ENCODE data around the gene NRSN1.

DNA sequence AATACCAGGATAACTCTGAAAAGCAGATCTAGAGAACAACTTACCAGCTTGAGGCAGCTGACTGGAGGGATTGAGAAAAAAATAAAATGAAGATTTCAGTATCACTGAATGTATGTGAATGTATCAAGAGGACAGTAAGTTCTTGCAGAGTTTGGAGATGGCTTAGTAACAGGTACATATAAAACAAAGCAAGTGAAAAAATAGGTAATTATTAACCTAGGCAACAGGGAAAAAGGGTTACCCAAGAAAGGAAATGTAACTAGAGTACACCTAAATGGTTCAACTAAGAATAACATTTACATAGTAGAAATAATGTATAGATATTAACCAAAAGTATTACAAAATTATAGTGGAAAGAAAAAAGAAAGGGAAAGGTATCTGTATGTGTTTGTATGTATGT lies 67.3 kb downstream of the NRSN1 start:
- TF ChIP-seq, protein P1, sequence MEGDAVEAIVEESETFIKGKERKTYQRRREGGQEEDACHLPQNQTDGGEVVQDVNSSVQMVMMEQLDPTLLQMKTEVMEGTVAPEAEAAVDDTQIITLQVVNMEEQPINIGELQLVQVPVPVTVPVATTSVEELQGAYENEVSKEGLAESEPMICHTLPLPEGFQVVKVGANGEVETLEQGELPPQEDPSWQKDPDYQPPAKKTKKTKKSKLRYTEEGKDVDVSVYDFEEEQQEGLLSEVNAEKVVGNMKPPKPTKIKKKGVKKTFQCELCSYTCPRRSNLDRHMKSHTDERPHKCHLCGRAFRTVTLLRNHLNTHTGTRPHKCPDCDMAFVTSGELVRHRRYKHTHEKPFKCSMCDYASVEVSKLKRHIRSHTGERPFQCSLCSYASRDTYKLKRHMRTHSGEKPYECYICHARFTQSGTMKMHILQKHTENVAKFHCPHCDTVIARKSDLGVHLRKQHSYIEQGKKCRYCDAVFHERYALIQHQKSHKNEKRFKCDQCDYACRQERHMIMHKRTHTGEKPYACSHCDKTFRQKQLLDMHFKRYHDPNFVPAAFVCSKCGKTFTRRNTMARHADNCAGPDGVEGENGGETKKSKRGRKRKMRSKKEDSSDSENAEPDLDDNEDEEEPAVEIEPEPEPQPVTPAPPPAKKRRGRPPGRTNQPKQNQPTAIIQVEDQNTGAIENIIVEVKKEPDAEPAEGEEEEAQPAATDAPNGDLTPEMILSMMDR (IDR thresholded peaks at IDR 0.05; ENCODE audit: insufficient read depth, low read length, poor library complexity, severe bottlenecking): no peak
- TF ChIP-seq EZH2phosphoT487 (conservative IDR thresholded peaks at IDR 0.05; ENCODE audit: low read length): no peak
